Pancreas (tissue), 10 donors: Measurements from ENCODE around the gene CEBPE. TPM values are rescaled to one million over a fixed set of nuclear protein-coding genes. Genes with fewer than 3 reads are reported as not detected.

Experiments used
- ATAC-seq, 4 donors: fragments of 200-7000 bp; cut with Tn5 transposase; one replicate each; pipeline versions ENCODE4 v1.8.0 to v1.9.1; 2020; ENCODE audit warnings: mild to moderate bottlenecking in 4 of 4, moderate library complexity in 4 of 4
- DNase-seq, 6 donors: peaks; one replicate each; pipeline ENCODE4 v3.0.0-alpha.2; 2020
- FAIRE-seq: peaks from 2 replicates; lab custom pipeline; 2012; peaks lifted over from hg19 to GRCh38; lab: Jason Lieb, UNC
- H3K27ac ChIP-seq, 4 donors: fragments of 200-600 bp; sonication (generic); 1 replicate in 3 of 4; 2 replicates in 1 of 4; pipeline versions ENCODE4 v1.5.0 to v1.8.0; 2020
- H3K27me3 ChIP-seq, 4 donors: fragments of 200-600 bp; one replicate each; pipeline ENCODE4 v1.8.0; 2021
- H3K36me3 ChIP-seq, 3 donors: fragments of 200-600 bp; sonication (generic) in 1 of 3; one replicate each; pipeline versions ENCODE4 v1.5.0 to v1.8.0; 2020 to 2021
- H3K4me1 ChIP-seq, 3 donors: fragments of 200-600 bp; one replicate each; pipeline ENCODE4 v1.8.0; 2021
- H3K4me3 ChIP-seq, 4 donors: fragments of 200-600 bp; sonication (generic) in 2 of 4; one replicate each; pipeline versions ENCODE4 v1.5.0 to v1.8.0; 2020 to 2021
- H3K9me3 ChIP-seq, 4 donors: fragments of 200-600 bp; one replicate each; pipeline ENCODE4 v1.8.0; 2021
- CTCF ChIP-seq, 4 donors: fragments of 200-600 bp; sonication (generic) in 3 of 4; IDR thresholded peaks; one replicate each; pipeline versions ENCODE4 v1.5.0 to v1.8.0; 2021; ENCODE audit warnings: antibody characterized with exemption in 4 of 4
- WGBS, 2 donors: extraction: QIAGEN DNeasy Blood & Tissue Kit; methylation state at CpG; one replicate each; pipeline ENCODE4 v1.1.7; 2013; 5-methylcytosine and 5-hydroxymethylcytosine counted together
- intact Hi-C, 3 donors: fragments of 100-400 bp; cut with DNase I; formaldehyde crosslinking; loops; one replicate each; pipeline versions ENCODE4 v1.11.1 to v1.14.2; 2022
- polyA plus RNA-seq, 2 donors: library from polyadenylated mRNA; stranded (reverse); fragments of 200-250 nt; gene quantifications; one replicate each; pipeline ENCODE4 v1.2.3, GENCODE V29; 2013
- total RNA-seq, 6 donors: library from RNA; stranded (reverse); fragmentation: NEBNext Ultra II Directional in 4 of 6; extraction: Animal tissue kit (Norgen Biotek cat#: 25700) in 4 of 6; gene quantifications; one replicate each; pipeline versions ENCODE4 v1.2.1 to v1.2.4, GENCODE V29; 2021 to 2023
- donor health status: healthy with polysubstance abuse.
- donor health status: DM: no; HTN: no; CAD: no; lungs with moderate emphysema.
- donor health status: DM: no; HTN: no; CAD: no.
- donor health status: control.
- donor health status: control.
- donor health status: Bipolar disorder and iron deficiency.
- donor health status: DM: yes; HTN: yes; CAD: no.
- donor health status: DM: no; HTN: no; CAD: no.
- donor health status: DM: no; HTN: no; CAD: no.
- donor health status: DM: yes; HTN: yes; CAD: no.

CEBPE gene
- total and polyA plus RNA-seq, 8 donors, result not detected

- Histone ChIP-seq H3K9me3 (no peaks in the 10 kb centered on the region), H3K27me3 (no peaks in the 10 kb centered on the region), H3K36me3 (no peaks in the 10 kb centered on the region), H3K4me1 (peaks cover 4 to 34% (median 17%) of the 10 kb centered on the region in 3 donors), H3K27ac (no peak overlapping the region), H3K4me3 (no peak overlapping the region)
- TF ChIP-seq CTCF (IDR thresholded peaks at IDR 0.05), result no peak
- no peak for ATAC-seq
- no peak for FAIRE-seq
- 72 to 87% methylated on average over 1 of the region's 1 CpG for WGBS, 2 donors
- no peak for DNase-seq
- intact Hi-C loops, result no loop called here
These were observed 40.5 kb upstream of the CEBPE start for GRCh38 chr14:23159532-23159931.

- FAIRE-seq, result no peak
- TF ChIP-seq CTCF (IDR thresholded peaks at IDR 0.05), result no peak
- Histone ChIP-seq H3K4me1 (peaks cover 4 to 34% (median 14%) of the 10 kb centered on the region in 3 donors), H3K27ac (no peak overlapping the region), H3K9me3 (no peaks in the 10 kb centered on the region), H3K36me3 (no peaks in the 10 kb centered on the region), H3K27me3 (no peaks in the 10 kb centered on the region), H3K4me3 (no peak overlapping the region)
- intact Hi-C loops, result no loop called here
- no peak for ATAC-seq
- 75 to 91% methylated on average over 2 of the region's 2 CpGs for WGBS, 2 donors
- no peak for DNase-seq
These were observed 39.7 kb upstream of the CEBPE start for GRCh38 chr14:23158779-23159178.

GRCh38 chr14:23154964-23155587 is 36.0 kb upstream of the CEBPE start:
- peaks cover 7 to 15% (median 9%) of the 10 kb centered on the region in 3 donors for H3K4me1 ChIP-seq
- intact Hi-C loops, result no loop called here
- peak; percentile 77 to 91 (median 84) for ATAC-seq
- H3K36me3 ChIP-seq, result no peaks in the 10 kb centered on the region
- no peaks in the 10 kb centered on the region for H3K9me3 ChIP-seq
- TF ChIP-seq CTCF (IDR thresholded peaks at IDR 0.05), result no peak
- no peaks in the 10 kb centered on the region for H3K27me3 ChIP-seq
- FAIRE-seq, result no peak
- 28 to 33% methylated on average over 10 of the region's 10 CpGs for WGBS, 2 donors
- DNase-seq, result peak in 5 of 6 donors; percentile 80 to 90 (median 82)
- H3K4me3 ChIP-seq, result peak overlapping the region in 1 of 4 donors; percentile 17
- peak overlapping the region; percentile 29 to 89 (median 85) for H3K27ac ChIP-seq

- H3K27ac ChIP-seq, result peak overlapping the region; percentile 76 to 89 (median 85)
- 28 to 29% methylated on average over 28 of the region's 28 CpGs for WGBS, 2 donors
- no peak for TF ChIP-seq CTCF (IDR thresholded peaks at IDR 0.05)
- no peaks in the 10 kb centered on the region for H3K36me3 ChIP-seq
- no peaks in the 10 kb centered on the region for H3K27me3 ChIP-seq
- ATAC-seq (peak; percentile 86 to 92 (median 90)), FAIRE-seq (no peak), DNase-seq (peak; percentile 85 to 96 (median 94))
- peak overlapping the region in 3 of 4 donors; percentile 12 to 27 (median 27) for H3K4me3 ChIP-seq
- intact Hi-C loops, result no loop called here
- peaks cover 7 to 15% (median 9%) of the 10 kb centered on the region in 3 donors for H3K4me1 ChIP-seq
- no peaks in the 10 kb centered on the region for H3K9me3 ChIP-seq
These were observed 35.1 kb upstream of the CEBPE start for GRCh38 chr14:23153851-23154796.
